Measurements from ENCODE around the gene REPS1. TPM values are rescaled to one million over a fixed set of nuclear protein-coding genes. Genes with fewer than 3 reads are reported as not detected.

The REPS1 gene
- polyA plus RNA-seq, 1 of the 3 experiments (the other 2 are of a cell fraction): 26.2 TPM

DNA sequence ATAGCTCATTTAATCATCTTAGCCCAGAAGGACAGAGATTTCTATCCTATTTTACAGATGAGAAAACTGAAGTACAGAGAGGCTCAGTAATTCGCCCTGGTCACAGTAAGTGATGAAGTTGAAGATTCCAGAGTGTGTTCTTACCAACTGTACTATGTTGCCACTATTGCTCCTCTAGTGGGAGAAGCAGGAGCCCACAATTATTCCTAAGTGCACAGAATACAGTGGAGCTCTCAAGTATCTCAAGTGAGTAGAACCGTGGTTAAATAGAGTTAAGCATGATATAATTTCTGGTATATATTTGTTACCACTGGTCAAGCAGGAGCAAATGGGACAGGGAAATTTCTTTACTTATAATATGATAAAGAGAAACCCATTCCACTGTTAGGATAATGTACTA, 22.1 kb downstream of the REPS1 start:
- Histone ChIP-seq H3K9me3 (no peaks in the 10 kb centered on the region), H3K27ac (ENCODE audit: low read depth in 2 of 2, low read length in 1 of 2) (no peak overlapping the region), H2AFZ (ENCODE audit: low read depth) (no peak overlapping the region), H3K9ac (no peak overlapping the region), H3K4me3 (ENCODE audit: low read depth in 2 of 2, low read length in 1 of 2) (no peak overlapping the region), H3K36me3 (replicated peaks in 1 of 2; ENCODE audit: control insufficient read depth in 1 of 2, insufficient read depth in 2 of 2, low read length in 1 of 2) (no peaks in the 10 kb centered on the region), H3F3A (replicated peaks; ENCODE audit: insufficient read depth) (peaks cover 18% of the 10 kb centered on the region), H4K20me1 (ENCODE audit: insufficient read depth) (no peaks in the 10 kb centered on the region; the same call in 1 of the 2 replicates), H3K9me2 (no peaks in the 10 kb centered on the region), H3K79me2 (ENCODE audit: insufficient read depth) (peaks cover 88% of the 10 kb centered on the region), H3K4me2 (no peak overlapping the region), H3K4me1 (ENCODE audit: control insufficient read depth in 1 of 2, insufficient read depth in 2 of 2, low read depth in 1 of 2, low read length in 1 of 2) (peaks cover 7 to 10% of the 10 kb centered on the region in 2 experiments; a peak in 3 of 4 replicates), H3K27me3 (ENCODE audit: insufficient read depth) (no peaks in the 10 kb centered on the region)
- WGBS (ENCODE audit: low lambda C conversion rate): 96% methylated on average over 2 of the region's 2 CpGs
- CTCF ChIA-PET: interaction anchor here (1.2 kb wide), 1 partner anchor 10 kb away, joined by 3 read pairs; no protein-coding TSS in a partner anchor
- POLR2A ChIA-PET: no interaction called here
- no peak for DNase-seq
- no peak for TF ChIP-seq MEF2A (IDR thresholded peaks at IDR 0.05; ENCODE audit: borderline replicate concordance, low read depth)
- TF ChIP-seq, protein P1, sequence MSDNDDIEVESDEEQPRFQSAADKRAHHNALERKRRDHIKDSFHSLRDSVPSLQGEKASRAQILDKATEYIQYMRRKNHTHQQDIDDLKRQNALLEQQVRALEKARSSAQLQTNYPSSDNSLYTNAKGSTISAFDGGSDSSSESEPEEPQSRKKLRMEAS (IDR thresholded peaks at IDR 0.05; ENCODE audit: low read depth): no peak
- no peak for TF ChIP-seq RAD21 (IDR thresholded peaks at IDR 0.05; ENCODE audit: low read length)
- TF ChIP-seq POLR2AphosphoS5 (IDR thresholded peaks at IDR 0.05; ENCODE audit: low read depth, low read length): no peak
- TF ChIP-seq NFIC (IDR thresholded peaks at IDR 0.05; ENCODE audit: borderline replicate concordance): no peak
- TF ChIP-seq TEAD4 (IDR thresholded peaks at IDR 0.05; ENCODE audit: borderline replicate concordance, insufficient read depth): no peak
- TF ChIP-seq TCF12 (IDR thresholded peaks at IDR 0.05): no peak
- TF ChIP-seq RXRA (IDR thresholded peaks at IDR 0.05; ENCODE audit: borderline replicate concordance, low read depth): no peak
- no peak for TF ChIP-seq CHD2 (IDR thresholded peaks at IDR 0.05; ENCODE audit: low read length, partially characterized antibody)
- no peak for TF ChIP-seq FOXM1 (IDR thresholded peaks at IDR 0.05; ENCODE audit: low read depth)
- TF ChIP-seq GABPA (IDR thresholded peaks at IDR 0.05; ENCODE audit: low read depth): no peak
- no peak for TF ChIP-seq EZH2phosphoT487 (IDR thresholded peaks at IDR 0.05; ENCODE audit: borderline replicate concordance, low read depth)
- TF ChIP-seq, protein P2, sequence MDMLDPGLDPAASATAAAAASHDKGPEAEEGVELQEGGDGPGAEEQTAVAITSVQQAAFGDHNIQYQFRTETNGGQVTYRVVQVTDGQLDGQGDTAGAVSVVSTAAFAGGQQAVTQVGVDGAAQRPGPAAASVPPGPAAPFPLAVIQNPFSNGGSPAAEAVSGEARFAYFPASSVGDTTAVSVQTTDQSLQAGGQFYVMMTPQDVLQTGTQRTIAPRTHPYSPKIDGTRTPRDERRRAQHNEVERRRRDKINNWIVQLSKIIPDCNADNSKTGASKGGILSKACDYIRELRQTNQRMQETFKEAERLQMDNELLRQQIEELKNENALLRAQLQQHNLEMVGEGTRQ (IDR thresholded peaks at IDR 0.05; ENCODE audit: borderline replicate concordance, low read depth, low read length): no peak
- TF ChIP-seq ELF1 (IDR thresholded peaks at IDR 0.05): no peak
- no peak for TF ChIP-seq TAF1 (IDR thresholded peaks at IDR 0.05; ENCODE audit: borderline replicate concordance, low read depth, low read length)
- no peak for TF ChIP-seq SMC3 (IDR thresholded peaks at IDR 0.05; ENCODE audit: low read depth, low read length)
- TF ChIP-seq, protein P3, sequence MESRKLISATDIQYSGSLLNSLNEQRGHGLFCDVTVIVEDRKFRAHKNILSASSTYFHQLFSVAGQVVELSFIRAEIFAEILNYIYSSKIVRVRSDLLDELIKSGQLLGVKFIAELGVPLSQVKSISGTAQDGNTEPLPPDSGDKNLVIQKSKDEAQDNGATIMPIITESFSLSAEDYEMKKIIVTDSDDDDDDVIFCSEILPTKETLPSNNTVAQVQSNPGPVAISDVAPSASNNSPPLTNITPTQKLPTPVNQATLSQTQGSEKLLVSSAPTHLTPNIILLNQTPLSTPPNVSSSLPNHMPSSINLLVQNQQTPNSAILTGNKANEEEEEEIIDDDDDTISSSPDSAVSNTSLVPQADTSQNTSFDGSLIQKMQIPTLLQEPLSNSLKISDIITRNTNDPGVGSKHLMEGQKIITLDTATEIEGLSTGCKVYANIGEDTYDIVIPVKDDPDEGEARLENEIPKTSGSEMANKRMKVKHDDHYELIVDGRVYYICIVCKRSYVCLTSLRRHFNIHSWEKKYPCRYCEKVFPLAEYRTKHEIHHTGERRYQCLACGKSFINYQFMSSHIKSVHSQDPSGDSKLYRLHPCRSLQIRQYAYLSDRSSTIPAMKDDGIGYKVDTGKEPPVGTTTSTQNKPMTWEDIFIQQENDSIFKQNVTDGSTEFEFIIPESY (IDR thresholded peaks at IDR 0.05; ENCODE audit: borderline replicate concordance, low read depth): no peak
